GM21447 (cell line): ENCODE results near the gene GLIS2.

Source experiments
- ATAC-seq: cut with Tn5 transposase; IDR thresholded peaks from one replicate; pipeline ENCODE4 v1.9.1; 2021; ENCODE audit not compliant: unreplicated experiment

GLIS2 gene

GRCh38 chr16:4295581-4295980, 20.3 kb upstream of the GLIS2 start:
- ATAC-seq, result no peak

GRCh38 chr16:4297480-4297879, 18.4 kb upstream of the GLIS2 start:
- no peak for ATAC-seq

- no peak for ATAC-seq
Measured at GRCh38 chr16:4298761-4299522, 16.9 kb upstream of the GLIS2 start.

GRCh38 chr16:4301177-4301576, 14.7 kb upstream of the GLIS2 start:
- ATAC-seq, result no peak

GRCh38 chr16:4301968-4302367, 13.9 kb upstream of the GLIS2 start:
- ATAC-seq, result no peak

GRCh38 chr16:4303973-4304372, 11.9 kb upstream of the GLIS2 start:
- no peak for ATAC-seq

GRCh38 chr16:4306470-4307214, 9.2 kb upstream of the GLIS2 start:
- ATAC-seq, result peak; percentile 2

- peak; percentile 75 for ATAC-seq
Measured at GRCh38 chr16:4307215-4308037, 8.4 kb upstream of the GLIS2 start.

GRCh38 chr16:4309102-4309832, 6.6 kb upstream of the GLIS2 start:
- ATAC-seq, result no peak

- ATAC-seq, result no peak
Measured at GRCh38 chr16:4309833-4310266, 6.0 kb upstream of the GLIS2 start.

- peak; percentile 42 for ATAC-seq
Measured at GRCh38 chr16:4313563-4314531, 2.0 kb upstream of the GLIS2 start.

- no peak for ATAC-seq
Measured at GRCh38 chr16:4314532-4315185, 1.2 kb upstream of the GLIS2 start.

GRCh38 chr16:4316108-4316863, 419 bp downstream of the GLIS2 start:
- ATAC-seq, result no peak

GRCh38 chr16:4316864-4317531, 1.1 kb downstream of the GLIS2 start:
- ATAC-seq, result no peak

GRCh38 chr16:4317532-4318450, 1.9 kb downstream of the GLIS2 start:
- ATAC-seq, result no peak

GRCh38 chr16:4318451-4318910, 2.6 kb downstream of the GLIS2 start:
- ATAC-seq, result no peak

- no peak for ATAC-seq
Measured at GRCh38 chr16:4318967-4319366, 3.1 kb downstream of the GLIS2 start.
